ENCODE data around the gene SNTG2.
"Not testable (repeated sequence)": the region's sequence is repeated elsewhere in the genome, so short reads cannot be mapped to it uniquely, and the experiment has no call there.

SNTG2 gene

DNA sequence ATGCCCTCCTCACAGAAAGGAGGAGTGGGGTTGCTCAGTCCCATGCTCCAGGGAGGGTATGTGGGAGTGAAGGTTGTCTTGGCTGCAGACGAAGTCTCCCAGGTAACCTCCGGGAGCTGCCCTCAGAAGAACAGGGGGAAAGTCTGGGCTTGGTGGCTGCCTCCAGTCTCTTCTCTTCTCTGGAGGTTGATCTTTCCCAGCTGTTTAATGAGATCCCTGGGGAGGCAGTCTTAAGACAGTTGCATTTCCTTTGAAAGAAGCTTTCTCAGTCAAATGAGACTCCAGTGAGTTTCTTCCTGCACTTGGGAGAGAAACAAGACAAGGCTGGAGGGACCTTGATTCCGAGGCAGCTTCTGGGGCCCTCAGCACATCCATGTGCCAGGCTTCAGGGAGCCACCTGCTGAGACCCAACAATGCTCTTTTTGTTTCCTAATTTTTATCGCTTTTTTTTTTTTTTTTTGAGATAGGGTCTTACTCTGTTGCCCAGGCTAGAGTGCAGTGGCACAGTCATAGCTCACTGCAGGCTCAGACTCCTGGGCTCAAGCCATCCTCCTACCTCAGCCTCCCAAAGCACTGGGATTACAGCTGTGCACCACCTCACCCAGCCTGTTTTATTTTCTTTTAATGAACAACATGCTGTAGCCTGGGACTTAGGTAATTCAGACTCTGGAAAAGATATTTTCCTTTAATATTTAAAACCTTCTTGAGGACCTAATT lies 390.9 kb downstream of the SNTG2 start:
- DNase-seq = no peak

DNA sequence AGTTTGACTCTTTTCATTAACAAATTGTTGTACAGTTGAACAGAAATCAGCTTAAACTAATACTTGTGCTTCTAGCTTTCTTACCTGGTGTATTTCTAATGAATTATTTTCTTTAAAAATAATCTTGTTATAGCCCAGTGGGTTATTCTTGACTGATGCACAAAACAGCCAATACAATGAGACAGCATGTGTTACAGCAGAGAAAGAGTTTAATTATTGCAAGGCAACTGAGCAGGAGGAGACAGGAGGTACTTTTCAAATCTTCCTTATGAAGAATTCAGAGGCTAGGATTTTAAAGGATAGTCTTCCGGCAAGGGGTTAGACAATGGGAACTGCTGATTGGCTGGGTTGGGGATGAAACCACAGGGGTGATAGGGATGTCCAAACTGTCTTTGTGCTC lies 398.1 kb downstream of the SNTG2 start:
- DNase-seq = no peak

DNA sequence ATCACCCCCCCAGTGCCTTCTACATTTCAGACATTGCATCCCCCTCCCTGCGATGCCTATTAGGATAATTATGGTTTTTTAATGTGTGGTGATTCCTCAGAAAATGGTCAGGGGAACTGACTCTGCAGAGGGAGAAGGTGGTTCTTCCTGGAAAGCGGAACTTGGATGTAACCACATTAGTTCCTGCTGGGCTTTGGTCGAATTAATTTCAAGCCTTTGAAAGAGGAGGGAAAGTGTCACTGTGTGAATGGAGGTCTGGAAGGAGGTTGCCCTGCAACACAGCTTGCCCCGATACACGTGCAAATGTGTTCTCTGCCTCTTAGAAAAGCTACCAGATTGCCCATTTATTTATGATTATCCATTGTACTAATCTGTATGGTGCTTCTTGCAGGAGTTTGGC lies 399.5 kb downstream of the SNTG2 start:
- DNase-seq = no peak

DNA sequence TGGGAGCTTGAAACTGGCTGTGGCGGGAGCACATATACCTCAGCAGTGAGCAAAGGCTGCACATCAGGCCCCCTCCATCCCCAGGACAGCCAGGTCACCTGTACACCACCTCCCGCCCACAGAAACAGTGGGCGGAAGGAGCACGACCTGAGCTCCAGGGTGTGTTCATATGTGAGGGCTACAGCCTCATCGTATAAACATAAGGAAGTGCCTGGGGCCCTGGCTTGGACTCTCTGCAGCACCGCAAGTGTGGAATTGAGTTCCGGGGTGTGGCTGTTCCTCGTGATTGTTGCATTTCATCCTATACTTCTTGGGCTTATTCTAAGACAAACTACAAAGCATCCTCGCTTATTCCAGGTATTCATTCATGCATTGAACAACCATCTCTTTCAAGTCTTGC lies 402.5 kb downstream of the SNTG2 start:
- no peak for DNase-seq

DNA sequence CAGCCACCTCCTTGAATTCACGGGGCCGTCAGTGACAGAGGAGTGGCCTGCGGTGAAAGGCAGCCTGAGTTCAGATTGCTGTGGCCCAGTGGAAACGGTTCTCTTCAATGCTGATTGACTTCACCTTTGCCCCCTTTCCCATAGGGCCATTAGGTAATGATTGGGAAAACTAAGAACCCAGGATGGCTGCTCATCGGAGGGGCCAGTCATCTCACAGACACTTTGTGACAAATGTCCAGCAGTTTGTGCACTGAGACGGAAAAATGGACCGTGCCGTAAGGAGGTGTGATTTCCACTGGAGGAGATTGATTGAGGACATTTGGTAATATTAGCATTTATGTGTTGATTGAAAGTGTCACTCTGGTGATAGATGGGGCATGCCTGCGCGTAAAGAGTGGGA lies 402.9 kb downstream of the SNTG2 start:
- no peak for DNase-seq

DNA sequence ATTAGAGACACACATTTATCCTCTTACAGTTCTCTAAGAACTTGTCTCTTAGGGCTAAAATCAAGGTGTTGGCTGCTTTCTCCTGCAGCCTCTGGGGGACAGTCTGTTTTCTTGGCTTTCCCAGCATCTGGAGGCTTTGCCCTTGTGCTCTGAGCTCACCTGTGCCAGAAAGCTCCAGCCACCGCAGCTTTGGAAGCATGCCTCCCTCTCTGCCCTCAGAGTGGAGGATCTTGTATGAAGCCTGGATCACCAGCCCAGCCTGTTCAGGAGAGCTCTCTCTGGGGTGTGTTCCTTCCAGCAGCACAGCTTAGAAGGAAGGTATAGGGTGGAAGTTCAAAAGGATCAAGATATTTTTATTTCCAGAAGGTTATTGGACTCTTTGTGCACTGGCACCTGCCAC lies 409.5 kb downstream of the SNTG2 start:
- no peak for DNase-seq

DNA sequence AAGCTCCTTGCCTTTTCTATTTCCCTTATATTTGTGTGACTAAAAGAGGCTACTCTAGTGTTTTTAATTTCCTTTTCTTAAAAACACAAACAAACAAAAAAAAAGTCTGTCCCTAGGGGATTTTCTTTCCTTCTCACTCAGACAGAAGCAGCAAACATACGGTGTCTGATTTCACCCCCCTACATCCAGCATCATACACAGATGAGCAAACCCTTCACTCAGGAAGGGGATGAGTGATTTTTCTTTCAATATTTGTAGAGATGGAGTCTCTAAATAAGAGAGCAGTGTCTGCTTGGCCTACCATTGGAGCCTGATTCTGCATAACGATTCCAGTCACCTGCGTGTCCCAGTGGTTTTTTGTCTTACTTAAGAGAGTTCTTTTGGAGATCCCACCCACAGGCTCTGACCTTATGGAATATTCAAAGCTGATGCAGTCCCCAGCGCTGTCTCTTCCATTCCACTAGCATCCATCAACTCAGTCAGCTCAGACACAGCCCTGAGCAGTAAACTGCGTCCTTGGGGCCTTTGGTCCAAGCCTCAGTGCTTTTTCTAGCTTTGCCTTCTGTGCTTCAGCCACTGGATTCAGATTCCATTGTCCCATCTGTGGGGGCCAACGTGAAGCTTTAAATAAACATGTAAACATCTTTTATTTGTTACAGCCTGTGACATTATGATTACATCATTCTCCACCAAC lies 410.1 kb downstream of the SNTG2 start:
- no peak for DNase-seq

DNA sequence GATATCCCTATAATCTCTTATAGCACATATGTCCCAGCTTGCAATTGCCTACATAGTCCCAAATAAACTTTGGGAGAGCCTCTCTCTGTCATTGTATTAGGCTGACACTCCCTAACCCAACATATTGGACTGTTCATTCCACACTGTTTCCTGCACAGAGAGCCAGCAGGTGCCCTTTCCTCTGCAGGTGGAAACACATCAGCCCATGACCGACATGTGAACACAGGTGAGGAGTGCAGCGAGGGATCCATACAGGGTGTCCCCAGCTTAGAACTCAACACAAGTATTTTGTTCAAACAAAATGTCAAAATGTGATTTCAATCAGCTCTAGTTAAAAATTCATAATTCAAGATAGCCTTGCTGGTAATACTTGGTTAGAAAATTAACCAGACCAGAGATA lies 412.7 kb downstream of the SNTG2 start:
- DNase-seq = no peak

DNA sequence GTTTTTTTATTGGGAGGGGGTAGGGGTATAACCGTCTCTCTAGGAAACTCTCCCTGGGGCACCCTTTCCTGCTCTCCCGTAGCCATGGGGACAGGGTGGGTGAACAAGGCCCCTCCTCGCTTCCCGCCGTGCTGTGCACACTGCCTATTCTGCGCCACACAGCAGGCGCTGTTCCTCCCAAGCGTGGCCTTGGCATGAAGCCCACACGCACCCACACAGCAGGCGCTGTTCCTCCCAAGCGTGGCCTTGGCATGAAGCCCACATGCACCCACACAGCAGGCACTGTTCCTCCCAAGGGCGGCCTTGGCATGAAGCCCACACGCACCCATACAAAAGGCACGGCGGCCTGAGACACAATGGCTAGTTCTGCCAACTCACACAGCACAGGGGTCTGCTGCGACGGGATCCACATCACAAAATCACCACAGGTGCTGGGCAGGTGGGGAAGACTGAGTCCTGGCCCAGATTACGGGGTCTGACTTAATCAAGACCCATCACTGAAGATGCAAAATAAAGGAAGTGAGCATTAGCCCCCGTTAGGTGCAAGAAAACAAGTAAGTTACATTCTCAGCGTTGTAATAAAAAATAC lies 416.0 kb downstream of the SNTG2 start:
- DNase-seq = peak; percentile 31

DNA sequence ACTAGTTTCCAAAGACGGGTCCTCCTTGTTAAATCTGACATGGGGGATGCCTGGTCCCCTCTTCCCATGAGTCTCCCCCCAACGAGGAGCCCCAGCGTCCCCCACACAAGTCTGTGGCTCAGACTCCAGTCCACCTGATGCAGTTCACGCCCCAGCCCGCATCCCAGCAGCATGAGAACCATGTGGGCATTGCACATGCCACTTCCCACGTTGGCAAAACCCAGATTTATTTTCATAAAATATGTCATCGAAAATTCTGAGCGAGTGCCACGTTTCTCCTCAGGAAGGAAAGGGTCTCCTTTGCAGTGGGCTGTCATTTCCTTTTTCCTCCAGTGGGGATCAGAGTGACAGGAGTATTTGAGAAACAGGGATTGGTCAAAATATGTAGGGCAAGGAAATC lies 417.0 kb downstream of the SNTG2 start:
- DNase-seq = no peak

DNA sequence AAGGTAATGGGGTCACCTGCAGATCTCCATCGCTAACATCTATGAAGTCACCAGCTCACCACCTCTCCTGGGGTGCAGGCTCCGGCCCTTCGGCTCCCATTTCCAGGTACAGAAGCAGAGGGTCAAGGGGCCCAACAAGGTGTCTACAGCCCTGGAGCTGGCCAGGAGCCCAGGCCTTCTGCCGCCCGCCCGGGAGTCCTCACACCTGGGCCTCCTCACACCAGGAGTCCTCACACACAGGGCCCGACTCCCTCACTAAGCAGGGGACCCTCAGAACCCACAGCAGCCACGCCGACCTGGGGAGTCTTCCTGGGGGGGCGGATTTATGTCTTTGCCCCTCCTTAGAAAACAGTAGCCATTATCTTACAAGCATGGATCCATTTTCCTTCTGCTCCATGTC lies 419.3 kb downstream of the SNTG2 start:
- no peak for DNase-seq

DNA sequence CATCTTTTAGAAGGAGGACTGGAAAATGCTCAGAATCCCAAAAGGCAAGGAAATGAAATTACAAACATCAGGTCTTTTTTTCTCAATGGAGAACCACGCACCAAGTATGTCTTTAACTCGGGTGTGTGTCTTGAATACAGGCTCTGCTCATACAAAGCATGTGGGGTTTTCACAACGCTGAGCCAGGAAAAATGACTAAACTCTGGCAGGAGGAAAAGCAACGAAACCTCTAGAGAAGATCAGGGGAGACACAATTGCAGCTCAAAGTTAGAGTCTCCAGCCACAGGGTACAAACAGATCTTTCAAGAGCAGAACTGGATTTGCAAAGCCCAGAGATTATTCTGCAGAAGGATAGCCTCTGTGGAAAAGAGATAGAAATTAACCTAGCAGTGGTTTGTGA lies 419.8 kb downstream of the SNTG2 start:
- no peak for DNase-seq

DNA sequence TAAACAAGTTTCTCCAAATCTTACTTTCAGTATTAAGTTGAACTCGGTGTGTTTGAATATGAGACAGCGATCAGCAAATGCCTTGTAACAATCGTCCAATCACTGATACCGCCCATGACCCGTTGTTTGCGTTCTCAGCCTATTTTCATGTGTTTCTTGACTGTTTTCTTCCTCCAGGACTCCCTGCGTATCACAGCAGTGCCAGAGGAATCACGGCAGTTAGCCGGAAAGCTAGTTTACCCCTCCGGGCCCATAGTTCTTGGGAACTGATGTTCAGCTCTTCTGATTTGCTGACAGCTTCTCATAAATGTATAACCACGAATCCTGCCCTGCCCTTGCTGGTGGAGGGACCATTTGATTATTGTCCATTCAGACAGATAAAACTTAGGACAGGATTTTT lies 420.4 kb downstream of the SNTG2 start:
- DNase-seq = no peak

DNA sequence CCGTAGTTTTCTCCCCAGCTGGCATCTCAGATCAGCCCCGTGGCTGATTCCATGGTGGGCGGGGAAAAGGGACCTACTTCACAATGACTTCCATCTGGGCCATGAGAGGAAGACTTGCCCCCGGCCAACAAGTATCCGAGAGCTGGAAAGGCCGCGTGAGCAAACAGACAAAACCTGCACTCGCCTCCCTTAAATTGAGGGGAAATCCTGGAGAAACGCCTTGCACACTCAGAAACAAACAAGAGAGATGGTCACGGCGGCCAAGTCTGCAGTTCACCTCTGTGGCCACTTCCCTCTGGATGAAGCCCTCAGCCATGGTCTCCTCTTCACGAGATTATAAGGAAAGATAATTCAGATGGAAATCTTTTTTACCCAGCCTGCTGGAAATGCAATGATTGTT lies 423.2 kb downstream of the SNTG2 start:
- DNase-seq = no peak

DNA sequence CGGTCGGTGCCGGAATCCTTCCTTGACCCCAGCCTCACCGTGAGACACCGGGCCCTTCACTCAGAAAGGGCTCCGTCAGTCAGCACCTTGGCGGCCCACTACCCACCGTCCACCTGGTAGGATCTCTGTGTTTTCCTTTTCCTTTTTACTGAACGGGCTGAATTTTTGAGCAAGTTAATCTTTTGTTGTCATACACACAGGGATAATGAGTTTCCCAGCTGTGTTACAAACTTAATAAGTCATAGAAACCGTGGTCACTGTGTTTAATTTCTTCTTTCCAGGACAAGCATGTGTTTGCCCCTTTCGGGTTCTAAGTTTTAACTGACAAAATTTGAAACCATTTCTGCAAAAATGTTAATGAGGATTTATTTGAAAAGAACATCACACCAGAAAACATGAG lies 423.6 kb downstream of the SNTG2 start:
- DNase-seq = no peak

DNA sequence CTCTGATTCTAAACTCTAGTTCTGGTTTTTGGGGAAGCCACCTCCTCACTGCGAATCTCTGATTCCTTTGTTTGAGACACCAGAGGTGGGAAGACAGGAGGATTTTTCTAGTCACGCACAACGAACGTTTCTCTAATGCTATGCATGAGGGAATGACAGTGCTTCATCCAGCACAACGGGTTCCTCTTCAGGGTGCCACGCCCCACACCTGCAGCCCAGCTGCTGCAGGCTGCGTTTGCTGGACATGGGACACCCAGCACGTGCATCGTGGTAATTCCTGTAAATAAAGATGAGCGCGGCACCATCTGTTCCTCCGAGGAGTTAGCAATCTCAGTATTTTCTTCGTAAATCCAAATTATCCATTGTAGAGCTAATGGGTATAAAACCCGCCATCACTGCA lies 425.1 kb downstream of the SNTG2 start:
- no peak for DNase-seq

DNA sequence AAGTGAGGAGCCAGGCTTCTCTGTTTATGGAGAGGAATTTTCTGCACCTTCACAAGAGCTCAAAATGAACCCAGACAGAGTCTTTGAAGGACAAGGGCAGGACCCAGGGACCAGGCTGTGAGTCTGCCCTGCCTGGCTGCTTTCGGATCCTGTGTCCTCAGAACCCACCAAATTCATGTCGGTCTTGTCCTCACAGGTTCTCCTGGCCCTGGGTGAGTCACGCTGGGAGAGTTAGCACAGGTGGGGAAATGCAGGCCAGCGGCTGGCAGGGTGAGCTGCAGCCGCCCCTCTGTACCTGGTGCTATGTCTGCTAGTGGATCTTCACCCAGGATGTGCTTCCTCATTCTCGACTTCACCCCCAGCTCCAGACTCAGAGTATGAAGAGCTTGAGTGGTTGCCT lies 426.8 kb downstream of the SNTG2 start:
- DNase-seq = no peak

DNA sequence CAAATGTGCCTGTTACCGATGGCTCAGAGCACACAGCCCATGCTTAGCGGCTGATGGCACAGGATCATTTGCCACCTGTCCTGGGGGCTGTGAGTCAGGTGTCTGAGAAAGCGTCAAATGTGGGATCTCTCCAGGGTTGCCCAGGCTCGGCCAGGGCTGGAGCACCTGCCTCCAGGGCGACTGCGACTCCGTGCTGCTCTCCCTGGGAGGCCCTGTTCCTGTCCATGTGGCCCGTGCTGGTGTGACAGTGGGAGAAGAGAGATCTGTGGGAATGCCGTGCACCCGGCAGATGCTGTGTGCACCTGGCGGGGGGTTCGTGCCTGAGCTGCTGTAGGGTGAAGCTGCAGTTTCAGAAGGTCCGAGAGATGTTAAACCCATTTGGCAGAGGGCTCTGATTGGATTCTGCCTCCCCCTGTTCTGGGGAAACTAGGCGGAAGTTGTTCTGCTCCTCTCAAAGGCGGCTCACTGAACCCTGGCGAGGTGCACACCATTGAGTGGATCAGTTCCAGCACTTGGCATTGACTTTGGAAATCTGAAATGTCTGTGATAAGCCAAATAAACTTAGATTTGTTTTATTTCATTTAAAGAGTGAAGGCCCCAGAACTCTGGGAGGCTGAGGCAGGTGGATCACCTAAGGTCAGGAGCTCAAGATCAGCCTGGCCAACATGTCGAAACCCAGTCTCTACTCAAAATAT lies 428.0 kb downstream of the SNTG2 start:
- no peak for DNase-seq

DNA sequence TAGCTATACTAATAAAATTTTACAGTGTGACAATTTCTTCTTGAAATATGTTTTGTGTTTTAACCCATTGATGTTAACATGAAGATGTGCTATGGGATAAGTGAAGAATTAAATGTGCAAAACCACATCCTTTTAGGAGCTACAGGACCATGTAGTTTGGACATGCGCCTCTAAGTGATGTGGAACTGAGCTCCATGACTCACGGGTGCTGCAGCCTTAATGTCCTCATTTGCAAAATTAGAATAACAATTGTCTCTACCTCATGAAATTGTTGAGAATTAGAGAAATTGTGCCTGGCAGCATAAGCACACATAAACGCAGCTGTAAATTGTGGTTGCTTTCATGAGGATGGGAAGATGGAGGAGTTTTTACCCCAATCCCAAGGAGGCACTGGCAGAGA lies 431.0 kb downstream of the SNTG2 start:
- DNase-seq = no peak

DNA sequence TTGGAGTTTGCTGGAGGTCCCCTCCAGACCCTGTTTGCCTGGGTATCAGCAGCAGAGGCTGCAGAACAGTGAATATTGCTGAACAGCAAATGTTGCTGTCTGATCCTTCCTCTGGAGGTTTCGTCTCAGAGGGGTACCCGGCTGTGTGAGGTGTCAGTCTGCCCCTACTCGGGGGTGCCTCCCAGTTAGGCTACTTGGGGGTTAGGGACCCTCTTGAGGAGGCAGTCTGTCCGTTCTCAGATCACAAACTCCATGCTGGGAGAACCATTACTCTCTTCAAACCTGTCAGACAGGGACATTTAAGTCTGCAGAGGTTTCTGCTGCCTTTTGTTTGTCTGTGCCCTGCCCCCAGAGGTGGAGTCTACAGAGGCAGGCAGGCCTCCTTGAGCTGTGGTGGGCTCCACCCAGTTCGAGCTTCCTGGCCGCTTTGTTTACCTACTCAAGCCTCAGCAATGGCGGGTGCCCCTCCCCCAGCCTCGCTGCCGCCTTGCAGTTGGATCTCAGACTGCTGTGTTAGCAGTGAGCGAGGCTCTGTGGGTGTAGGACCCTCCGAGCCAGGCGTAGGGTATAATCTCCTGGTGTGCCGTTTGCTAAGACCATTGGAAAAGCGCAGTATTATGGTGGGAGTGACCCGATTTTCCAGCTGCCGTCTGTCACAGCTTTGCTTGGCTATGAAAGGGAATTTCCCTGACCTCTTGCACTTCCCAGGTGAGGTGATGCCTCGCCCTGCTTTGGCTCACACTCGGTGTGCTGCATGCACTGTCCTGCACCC lies 437.5 kb downstream of the SNTG2 start:
- not testable (repeated sequence) for DNase-seq

DNA sequence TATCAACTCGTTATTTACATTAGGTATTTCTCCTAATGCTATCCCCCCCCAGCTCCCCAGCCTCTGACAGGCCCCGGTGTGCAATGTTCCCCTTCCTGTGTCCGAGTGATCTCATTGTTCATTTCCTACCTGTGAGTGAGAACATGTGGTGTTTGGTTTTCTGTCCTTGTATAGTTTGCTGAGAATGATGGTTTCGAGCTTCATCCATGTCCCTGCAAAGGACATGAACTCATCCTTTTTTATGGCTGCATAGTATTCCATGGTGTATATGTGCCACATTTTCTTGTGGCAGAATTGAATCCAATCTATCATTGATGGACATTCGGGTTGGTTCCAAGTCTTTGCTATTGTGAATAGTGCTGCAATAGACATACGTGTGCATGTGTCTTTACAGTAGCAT lies 439.5 kb downstream of the SNTG2 start:
- DNase-seq = not testable (repeated sequence)

DNA sequence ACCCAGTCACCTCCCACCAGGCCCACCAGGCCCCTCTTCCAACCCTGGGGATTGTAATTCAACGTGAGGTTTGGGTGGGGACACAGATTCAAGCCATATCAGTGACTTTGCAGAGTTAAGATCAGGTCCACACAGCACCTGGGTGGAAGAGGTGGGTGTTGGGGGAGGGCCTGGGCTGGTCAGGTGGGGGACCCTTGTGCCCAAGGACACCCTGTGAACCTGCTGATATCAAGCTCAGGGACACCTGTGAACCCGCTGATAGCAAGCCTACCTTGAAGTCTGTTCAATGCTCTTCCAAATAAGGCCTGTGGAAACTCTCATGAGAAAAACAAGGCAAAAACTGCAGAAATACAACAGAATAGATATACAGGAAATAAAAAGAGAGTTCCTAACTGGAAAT lies 442.7 kb downstream of the SNTG2 start:
- no peak for DNase-seq

Measured in activated CD4-positive, alpha-beta T cell treated with anti-CD3 and anti-CD28 coated beads for 48 hours (primary cell).